NOMO-1 (cell line): ENCODE data around the gene HNRNPL.

Experiments
- DNase-seq, 2 experiments: peaks; one replicate each; lab custom pipeline; 2025; ENCODE audit not compliant: unreplicated experiment in 2 of 2; lab: John Stamatoyannopoulos, UW

Gene HNRNPL

GRCh38 chr19:38846097-38846496, 3.7 kb downstream of the HNRNPL start:
- DNase-seq, result no peak

GRCh38 chr19:38845374-38846024, 4.3 kb downstream of the HNRNPL start:
- DNase-seq, result no peak

GRCh38 chr19:38844093-38844686, 5.6 kb downstream of the HNRNPL start:
- DNase-seq, result no peak

GRCh38 chr19:38843175-38843758, 6.5 kb downstream of the HNRNPL start:
- DNase-seq, result no peak

GRCh38 chr19:38842439-38843174, 7.2 kb downstream of the HNRNPL start:
- DNase-seq, result no peak

GRCh38 chr19:38841787-38842438, 7.9 kb downstream of the HNRNPL start:
- DNase-seq, result no peak

- no peak for DNase-seq
Observed at GRCh38 chr19:38841180-38841766, 8.5 kb downstream of the HNRNPL start.

- DNase-seq, result no peak
Observed at GRCh38 chr19:38840583-38840968, 9.2 kb downstream of the HNRNPL start.

- no peak for DNase-seq
Observed at GRCh38 chr19:38839816-38840582, 9.8 kb downstream of the HNRNPL start.

GRCh38 chr19:38838986-38839761, 10.6 kb downstream of the HNRNPL start:
- no peak for DNase-seq

- DNase-seq, result no peak
Observed at GRCh38 chr19:38838208-38838985, 11.4 kb downstream of the HNRNPL start.

- DNase-seq, result no peak
Observed at GRCh38 chr19:38837656-38838121, 12.1 kb downstream of the HNRNPL start.

GRCh38 chr19:38836983-38837626, 12.7 kb downstream of the HNRNPL start:
- DNase-seq, result no peak

GRCh38 chr19:38836159-38836982, 13.4 kb downstream of the HNRNPL start:
- no peak for DNase-seq

GRCh38 chr19:38834590-38834989, 15.2 kb downstream of the HNRNPL start:
- DNase-seq, result no peak

- DNase-seq, result no peak
Observed at GRCh38 chr19:38834104-38834490, 15.7 kb downstream of the HNRNPL start.

- no peak for DNase-seq
Observed at GRCh38 chr19:38833092-38833425, 16.7 kb downstream of the HNRNPL start.
